HG03520 (cell line): ENCODE results near the gene FOXA3.
"Not testable (repeated sequence)": the region's sequence is repeated elsewhere in the genome, so short reads cannot be mapped to it uniquely, and the experiment has no call there.

Source experiments
- ATAC-seq: cut with Tn5 transposase; IDR thresholded peaks from one replicate; pipeline ENCODE4 v1.9.1; 2021; ENCODE audit warnings: mild to moderate bottlenecking, moderate library complexity; ENCODE audit not compliant: unreplicated experiment

The FOXA3 gene

DNA sequence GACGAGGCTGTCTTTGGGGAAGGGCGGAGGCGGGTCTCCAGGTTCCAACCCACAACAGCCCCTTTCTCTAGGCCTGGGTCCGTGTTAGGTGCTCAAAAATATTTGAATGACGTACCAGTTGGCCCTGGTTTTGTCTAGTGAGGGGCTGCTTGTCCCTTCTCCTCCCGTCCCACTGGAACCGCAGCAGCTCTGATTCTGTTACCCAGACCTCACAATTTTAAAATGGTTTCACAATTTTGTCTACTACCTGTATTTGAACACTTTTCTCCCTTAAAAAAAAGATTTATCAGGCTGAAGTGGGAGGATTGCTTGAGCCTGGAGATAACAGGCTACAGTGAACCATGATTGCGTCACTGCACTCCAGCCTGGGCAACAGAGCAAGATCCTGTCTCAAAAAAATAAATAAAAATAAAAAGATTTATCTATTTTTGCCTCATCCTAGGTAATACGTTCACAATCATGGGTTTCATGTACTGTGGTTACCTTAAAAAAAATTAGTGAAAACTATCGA is 23.1 kb downstream of the FOXA3 start:
- ATAC-seq: no peak

- ATAC-seq: no peak
Measured at GRCh38 chr19:45889210-45889885, 25.2 kb downstream of the FOXA3 start.

- no peak for ATAC-seq
Measured at GRCh38 chr19:45890877-45891276, 26.8 kb downstream of the FOXA3 start.

GRCh38 chr19:45895519-45895972 is 31.4 kb downstream of the FOXA3 start:
- no peak for ATAC-seq

DNA sequence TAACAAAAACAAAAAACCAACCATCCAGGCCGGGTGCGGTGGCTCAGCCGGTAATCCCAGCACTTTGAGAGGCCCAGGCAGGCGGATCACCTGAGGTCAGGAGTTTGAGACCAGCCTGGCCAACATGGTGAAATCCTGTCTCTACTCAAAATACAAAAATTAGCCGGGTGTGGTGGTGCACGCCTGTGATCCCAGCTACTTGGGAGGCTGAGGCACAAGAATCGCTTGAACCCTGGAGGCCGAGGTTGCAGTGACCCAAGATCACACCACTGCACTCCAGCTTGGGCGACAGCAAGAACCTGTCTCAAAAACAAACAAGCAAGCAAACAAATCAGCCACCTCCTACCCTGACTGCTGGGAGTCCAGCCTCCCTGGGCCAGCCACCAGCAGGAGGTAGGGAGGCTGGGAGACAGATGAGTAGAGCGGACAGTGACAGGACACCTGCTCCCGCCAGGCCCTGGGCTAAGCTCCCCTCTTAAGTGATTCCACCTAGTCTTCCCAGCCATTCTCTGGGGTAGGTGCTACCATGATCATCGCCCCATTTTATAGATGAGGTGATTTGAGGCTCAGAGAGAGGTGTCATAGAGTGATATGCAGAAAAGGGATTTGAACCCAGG is 32.0 kb downstream of the FOXA3 start:
- ATAC-seq: not testable (repeated sequence)

- no peak for ATAC-seq
Measured at GRCh38 chr19:45897261-45897812, 33.2 kb downstream of the FOXA3 start.

- ATAC-seq: no peak
Measured at GRCh38 chr19:45899253-45899652, 35.1 kb downstream of the FOXA3 start.

DNA sequence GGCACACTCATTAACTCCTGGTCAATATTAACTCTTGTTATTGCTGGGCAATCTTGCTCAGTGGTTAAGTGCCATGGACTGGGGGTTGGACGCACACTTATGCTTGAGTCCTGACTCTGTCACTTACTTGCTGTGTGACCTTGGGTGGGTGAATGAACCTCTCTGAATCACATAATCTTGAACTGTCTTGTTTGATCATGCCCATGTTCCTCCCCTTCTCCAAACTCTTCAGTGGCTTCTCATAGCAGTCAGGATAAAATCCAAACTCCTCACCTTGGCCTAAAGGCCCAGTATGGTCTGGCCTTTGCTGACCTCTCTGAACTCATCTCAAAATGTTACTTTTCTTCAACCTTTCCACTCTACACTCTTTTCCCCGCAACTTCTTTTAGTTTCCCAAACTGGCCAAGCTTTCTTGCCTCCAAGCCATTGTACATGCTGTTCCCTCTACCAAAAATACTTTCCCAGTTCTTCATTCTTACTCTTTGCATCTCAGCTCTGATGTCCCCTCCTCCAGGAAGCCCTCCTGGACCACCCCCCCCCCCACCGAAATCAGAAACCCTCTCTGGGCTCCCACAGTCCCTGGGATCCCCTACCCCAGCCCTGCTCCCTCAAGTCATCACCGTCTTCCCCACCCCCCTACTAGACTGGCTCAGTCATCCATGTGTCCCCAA is 35.9 kb downstream of the FOXA3 start:
- ATAC-seq: no peak

DNA sequence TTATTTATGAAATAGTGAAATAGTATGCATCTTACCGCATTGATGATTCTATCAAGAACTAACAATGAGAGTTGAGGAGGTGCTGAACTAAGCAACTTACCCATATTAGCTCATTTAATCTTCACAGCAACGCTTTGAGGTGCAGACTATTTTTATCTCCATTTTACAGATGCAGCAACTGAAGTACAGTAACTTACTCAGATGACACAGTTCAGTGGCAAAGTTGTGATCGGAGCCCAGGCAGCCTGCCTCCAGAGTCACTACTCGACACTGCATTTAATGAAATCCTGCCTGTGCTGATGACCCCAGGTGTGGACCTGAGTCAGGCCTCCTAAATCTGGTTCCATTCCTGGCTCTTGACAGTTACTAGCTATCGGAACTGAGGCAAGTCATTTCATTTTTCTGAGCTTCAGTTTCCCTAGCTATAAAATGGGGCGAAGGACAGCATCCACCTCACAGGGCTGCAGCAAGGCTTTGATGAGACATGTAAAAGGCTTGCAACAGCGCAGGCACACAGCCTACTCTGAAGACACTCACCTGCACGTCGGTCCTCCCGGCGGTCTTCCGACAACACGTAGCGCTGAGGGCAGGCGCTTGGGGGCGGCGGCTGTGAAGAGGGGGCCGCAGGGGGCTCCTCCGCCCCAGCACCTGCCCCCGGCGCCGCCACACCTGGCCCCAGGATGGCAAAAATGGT is 36.8 kb downstream of the FOXA3 start:
- no peak for ATAC-seq

DNA sequence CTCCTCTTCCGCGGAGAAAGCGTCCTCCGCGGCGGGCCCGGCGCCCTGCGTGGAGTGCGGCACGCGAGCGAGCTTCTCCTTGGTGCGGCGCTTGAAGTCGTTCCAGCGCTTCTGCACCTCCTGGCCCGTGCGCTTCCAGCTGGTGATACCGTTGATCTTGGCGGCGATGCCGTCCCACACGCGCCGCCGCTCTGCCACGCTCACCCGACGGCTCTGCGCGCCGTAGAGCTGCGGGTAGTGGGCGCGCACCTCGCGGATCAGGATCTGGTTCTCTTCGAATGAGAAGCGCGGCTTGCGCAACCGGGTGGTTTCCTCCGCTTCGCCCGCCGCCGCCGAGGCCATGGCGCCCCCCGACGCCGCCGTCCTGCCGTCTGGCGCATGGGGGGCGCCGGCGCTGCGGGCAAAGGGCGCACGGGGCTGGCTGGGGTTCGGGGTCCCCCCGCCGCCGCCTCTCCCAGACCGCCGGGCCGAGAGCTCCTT is 37.3 kb downstream of the FOXA3 start:
- no peak for ATAC-seq

DNA sequence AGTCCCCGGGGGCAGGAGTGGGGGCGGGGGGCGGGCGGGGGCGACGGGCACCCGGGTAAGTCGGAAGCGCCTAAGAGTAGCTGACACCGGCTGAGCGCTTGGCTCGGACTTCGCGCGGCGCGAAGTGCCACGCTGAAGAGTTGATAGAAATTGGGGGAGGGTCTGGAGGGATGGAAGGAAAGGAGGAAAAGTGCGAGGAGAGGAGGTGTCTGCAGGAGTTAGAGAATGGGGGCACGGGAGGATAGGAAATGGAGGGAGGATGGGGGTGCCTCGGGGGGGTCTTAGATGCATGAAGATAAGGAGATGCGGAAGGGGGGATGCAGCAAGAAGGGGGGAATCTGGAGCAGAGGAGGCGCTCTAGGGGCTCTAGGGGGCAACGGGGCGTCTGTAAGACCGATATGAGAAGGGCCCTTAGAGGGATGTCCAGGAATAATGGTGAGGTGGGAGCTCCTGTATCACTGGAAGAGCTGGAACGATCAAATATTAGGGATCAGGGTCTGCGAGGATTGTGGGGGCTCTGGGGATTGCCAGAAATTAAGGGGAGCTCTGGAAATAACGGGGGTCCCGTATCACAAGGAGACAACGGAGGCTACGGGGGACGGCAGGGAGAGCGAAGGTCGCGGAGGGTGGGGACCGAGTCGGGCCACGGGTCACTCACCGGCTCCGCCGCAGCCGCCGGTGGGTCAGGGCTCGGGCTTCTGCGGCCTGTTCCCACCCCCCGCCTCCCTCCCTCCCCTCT is 38.0 kb downstream of the FOXA3 start, which contains the start of gene MYPOP:
TSS of gene MYPOP (minus strand) at position 702 of the 739 bp plus-strand sequence. CDS start 840 bp downstream, outside the sequence.
- ATAC-seq: no peak

- peak; percentile 76 for ATAC-seq
Measured at GRCh38 chr19:45902651-45903625, 38.8 kb downstream of the FOXA3 start.

DNA sequence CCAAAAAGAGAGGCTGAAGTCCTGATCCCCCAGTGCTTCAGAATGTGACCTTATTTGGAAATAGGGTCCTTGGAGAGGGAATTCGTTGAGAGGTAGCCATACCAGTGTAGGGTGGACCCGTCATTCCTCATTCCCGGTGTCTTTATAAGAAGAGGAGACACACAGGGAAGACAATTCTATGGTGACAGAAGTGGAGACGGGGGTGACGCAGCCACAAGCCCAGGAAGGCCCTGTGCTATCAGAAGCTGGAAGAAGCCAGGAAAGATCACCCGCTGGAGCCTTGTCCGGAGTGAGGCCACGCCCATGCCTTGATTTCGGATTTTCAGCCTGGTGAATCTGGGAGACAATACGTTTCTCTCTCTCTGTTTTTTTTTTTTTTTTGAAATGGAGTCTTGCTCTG is 40.9 kb downstream of the FOXA3 start:
- no peak for ATAC-seq

- no peak for ATAC-seq
Measured at GRCh38 chr19:45906221-45906620, 42.1 kb downstream of the FOXA3 start.

DNA sequence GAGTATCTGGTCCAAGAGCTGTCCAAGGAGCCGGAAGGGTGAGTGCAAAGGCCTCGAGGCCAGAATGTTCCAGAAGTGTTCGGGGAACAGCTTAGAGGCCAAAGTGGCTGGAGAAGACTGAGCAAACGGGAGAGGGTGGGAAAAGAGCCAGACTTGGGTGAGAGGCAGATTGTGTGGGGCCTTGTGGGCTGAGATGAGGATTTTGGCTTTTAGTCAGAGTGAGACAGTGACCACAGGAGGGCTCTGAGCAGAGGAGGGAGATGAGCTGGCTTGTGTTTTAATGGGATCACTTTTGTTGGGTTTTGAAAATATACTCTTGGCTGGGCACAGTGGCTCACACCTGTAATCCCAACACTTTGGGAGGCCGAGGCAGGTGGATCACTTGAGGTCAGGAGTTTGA is 44.8 kb downstream of the FOXA3 start:
- no peak for ATAC-seq

- no peak for ATAC-seq
Measured at GRCh38 chr19:45911291-45911690, 47.2 kb downstream of the FOXA3 start.

DNA sequence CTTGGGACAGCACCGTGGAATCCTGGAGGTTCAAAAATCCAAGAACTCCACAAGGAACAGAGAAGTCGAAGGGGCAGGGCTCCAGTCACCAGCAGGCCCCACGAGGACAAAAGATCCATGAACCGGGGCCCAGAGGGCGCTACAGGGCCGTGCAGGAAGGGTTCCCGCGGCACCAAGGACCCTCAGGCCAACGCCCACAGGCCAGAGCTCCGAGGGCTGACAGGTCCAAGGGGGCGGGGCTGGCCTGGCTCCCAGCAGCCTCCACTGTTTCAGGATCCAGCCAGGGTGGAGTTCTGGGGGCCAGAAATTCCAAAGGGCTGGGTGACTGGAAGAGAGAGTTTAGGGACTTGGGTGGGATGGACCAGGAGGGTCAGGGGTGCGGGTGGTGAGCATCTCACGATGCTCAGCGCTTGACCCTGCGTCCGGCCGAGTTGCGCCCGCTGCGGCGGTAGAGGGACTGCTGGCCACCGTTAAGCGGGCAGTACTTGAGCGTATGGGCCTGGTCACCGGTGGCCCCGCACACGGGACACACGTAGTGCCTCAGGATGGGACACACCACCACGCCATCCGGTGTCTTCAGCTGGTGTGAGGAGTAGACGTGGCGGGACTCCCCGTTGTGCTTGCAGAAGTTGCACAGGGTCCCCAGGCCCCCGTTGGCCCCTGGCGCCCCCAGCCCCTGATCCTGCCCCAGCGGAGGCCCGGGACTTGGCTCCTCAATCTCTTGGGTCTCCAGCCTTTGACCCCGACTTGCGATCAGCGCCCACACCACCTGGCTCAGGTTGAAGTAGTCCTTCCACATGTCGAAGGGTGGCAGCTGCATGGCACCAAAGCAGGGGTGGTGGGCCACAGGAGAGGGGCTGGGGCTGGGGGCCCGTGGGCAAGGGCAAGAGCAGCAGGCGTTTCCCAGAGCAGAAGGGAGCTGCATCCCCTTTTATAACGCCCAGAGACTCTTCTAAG is 50.0 kb downstream of the FOXA3 start, which contains the start of gene NANOS2:
TSS of gene NANOS2 (minus strand) at position 905 of the 957 bp plus-strand sequence. CDS start at position 820, 85 bp downstream.
- ATAC-seq: no peak
